HG03460 (cell line): Measurements from ENCODE around the gene CHTF8.

Experiments
- ATAC-seq: cut with Tn5 transposase; IDR thresholded peaks from one replicate; pipeline ENCODE4 v1.9.1; 2021; ENCODE audit not compliant: unreplicated experiment

Gene CHTF8

GRCh38 chr16:69088684-69089083 lies 43.7 kb downstream of the CHTF8 start:
- ATAC-seq: no peak

DNA sequence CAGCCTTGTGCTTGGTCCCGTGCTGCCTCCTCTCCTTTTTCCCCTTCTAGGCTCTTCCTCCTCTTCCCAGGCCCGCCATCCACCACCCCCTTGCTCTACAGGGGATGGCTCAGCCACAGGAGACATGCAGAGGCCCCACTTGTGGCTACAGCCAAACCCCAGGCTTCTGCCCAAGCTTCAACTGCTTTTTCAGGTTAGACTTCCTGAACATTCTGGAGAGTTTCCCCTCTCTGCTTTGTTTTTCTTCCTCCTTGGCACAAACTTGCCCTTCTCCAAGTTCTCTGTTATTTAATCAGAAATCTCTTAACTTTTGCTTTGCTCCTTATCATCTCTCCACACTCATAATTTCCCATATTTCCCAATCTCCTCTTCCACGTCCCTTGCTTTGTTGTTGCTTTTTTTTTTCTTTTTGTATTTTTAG lies 45.2 kb downstream of the CHTF8 start:
- no peak for ATAC-seq

- no peak for ATAC-seq
These were observed 47.2 kb downstream of the CHTF8 start for GRCh38 chr16:69085032-69085695.

DNA sequence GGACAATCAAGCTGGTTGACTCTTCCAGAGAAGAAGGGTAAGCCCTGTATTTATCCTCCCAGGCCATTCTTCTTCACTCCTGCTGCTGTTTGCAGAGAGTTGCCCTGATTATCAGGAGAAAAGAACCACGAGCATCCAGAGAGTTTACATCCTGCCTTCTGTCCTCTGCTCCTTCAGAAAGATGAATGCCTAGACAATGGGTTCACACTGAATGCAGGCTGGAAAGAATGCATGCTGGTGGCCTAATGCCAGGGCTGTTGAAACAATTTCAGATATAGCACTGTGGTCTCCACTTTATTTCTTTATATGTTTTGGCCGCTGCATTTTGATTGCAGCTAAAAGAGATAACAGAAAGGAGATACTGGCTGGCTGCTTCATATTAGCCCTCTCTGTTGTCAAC lies 48.1 kb downstream of the CHTF8 start:
- ATAC-seq: no peak

- ATAC-seq: no peak
These were observed 49.0 kb downstream of the CHTF8 start for GRCh38 chr16:69083306-69083941.

GRCh38 chr16:69079697-69080096 lies 52.7 kb downstream of the CHTF8 start:
- ATAC-seq: no peak

GRCh38 chr16:69078073-69078472 lies 54.3 kb downstream of the CHTF8 start:
- no peak for ATAC-seq

- ATAC-seq: no peak
These were observed 55.1 kb downstream of the CHTF8 start for GRCh38 chr16:69077251-69077650.

DNA sequence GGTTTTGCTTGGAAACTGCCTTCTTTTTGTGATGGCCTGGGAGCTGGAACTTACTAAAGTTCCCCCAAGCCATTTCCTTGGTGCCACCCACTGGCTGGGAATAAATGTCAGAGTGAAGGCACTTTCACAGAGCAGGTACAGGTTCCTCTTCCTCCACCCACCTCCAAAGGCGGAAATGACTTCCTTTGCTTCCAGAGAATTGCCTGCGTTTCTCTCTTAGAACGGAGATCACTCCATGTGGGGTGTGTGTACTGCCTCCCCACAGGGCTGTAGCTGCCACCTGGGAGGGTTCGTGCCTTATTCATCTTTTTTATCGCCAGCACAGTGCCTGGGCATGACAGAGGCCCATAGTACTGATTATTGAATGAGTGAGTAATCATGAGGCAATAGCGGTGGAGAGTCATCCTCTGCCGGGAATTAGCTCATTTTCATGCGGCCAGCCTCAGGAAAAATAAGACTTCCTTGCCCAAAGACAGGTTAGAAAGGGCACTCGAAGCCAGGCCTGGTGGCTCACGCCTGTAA lies 59.1 kb downstream of the CHTF8 start:
- no peak for ATAC-seq

- no peak for ATAC-seq
These were observed 59.8 kb downstream of the CHTF8 start for GRCh38 chr16:69072640-69072974.

DNA sequence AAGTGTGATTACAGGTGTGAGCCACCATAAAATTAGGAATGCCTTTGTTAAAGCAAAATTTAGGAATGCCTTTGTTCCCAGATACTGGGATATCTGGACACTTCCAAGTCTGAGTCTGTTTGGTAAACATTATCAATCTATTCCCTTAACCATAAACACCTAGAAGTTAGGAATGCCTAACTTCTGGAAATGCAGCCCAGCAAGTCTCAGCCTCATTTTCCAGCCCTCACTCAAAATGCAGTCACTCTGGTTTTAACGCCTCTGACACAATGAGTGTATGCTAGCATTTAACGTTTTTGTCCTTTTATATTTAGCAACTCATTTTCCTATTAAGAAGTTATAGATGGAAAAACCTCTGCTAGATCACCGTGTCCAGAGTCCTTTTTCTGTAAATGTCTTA lies 61.4 kb downstream of the CHTF8 start:
- no peak for ATAC-seq

GRCh38 chr16:69069504-69069903 lies 62.9 kb downstream of the CHTF8 start:
- ATAC-seq: no peak
